Gastrocnemius medialis (tissue), 4 donors: ENCODE data around the gene CSE1L. TPM values are rescaled to one million over a fixed set of nuclear protein-coding genes. Genes with fewer than 3 reads are reported as not detected.
A peak's percentile ranks its signal among the peaks of the same experiment; 100 is the strongest.

ENCODE experiments used
- ATAC-seq, 2 donors: fragments of 150-250 bp; one replicate each; pipeline ENCODE4 v1.9.1; 2016
- DNase-seq, 2 donors: peaks; one replicate each; pipeline ENCODE4 v3.0.0-alpha.2; 2019
- H3K27ac ChIP-seq, 4 donors: fragments of 200-600 bp; sonication (generic); 1 replicate in 1 of 4; 2 replicates in 3 of 4; pipeline ENCODE4 v1.5.1; 2016 to 2018; ENCODE audit warnings: mild to moderate bottlenecking in 2 of 4, moderate library complexity in 1 of 4
- H3K27me3 ChIP-seq, 3 donors: fragments of 200-600 bp; sonication (generic) in 2 of 3; 1 replicate in 1 of 3; 2 replicates in 2 of 3; pipeline versions ENCODE4 v1.5.1 to v1.6.0; 2016 to 2019; ENCODE audit warnings: mild to moderate bottlenecking in 1 of 3, moderate library complexity in 1 of 3
- H3K36me3 ChIP-seq, 2 donors: fragments of 200-600 bp; sonication (generic) in 1 of 2; one replicate each; pipeline ENCODE4 v1.5.1; 2017 to 2018
- H3K4me1 ChIP-seq, 2 donors: fragments of 200-600 bp; sonication (generic) in 1 of 2; one replicate each; pipeline ENCODE4 v1.5.1; 2016 to 2017; ENCODE audit warnings: mild to moderate bottlenecking in 2 of 2
- H3K4me3 ChIP-seq, 4 donors: fragments of 200-600 bp; sonication (generic) in 3 of 4; 1 replicate in 1 of 4; 2 replicates in 3 of 4; pipeline ENCODE4 v1.5.1; 2016 to 2019; ENCODE audit warnings: mild to moderate bottlenecking in 2 of 4
- H3K9me3 ChIP-seq, 3 donors: fragments of 200-600 bp; sonication (generic) in 2 of 3; 1 replicate in 1 of 3; 2 replicates in 2 of 3; pipeline ENCODE4 v1.5.1; 2016 to 2019
- CTCF ChIP-seq, 5 experiments: fragments of 450-650 bp in 3 of 5; fragments of 200-600 bp in 2 of 5; sonication (generic) in 2 of 5; IDR thresholded peaks in 4 of 5; conservative IDR thresholded peaks in 1 of 5; 1 replicate in 4 of 5; 2 replicates in 1 of 5; pipeline ENCODE4 v1.5.1; 2016 to 2019; ENCODE audit warnings: antibody characterized with exemption in 5 of 5, mild to moderate bottlenecking in 3 of 5, moderate library complexity in 3 of 5
- POLR2A ChIP-seq, 2 donors: fragments of 450-650 bp; IDR thresholded peaks; one replicate each; pipeline ENCODE4 v1.6.1; 2017; ENCODE audit warnings: antibody characterized with exemption in 2 of 2, mild to moderate bottlenecking in 2 of 2, moderate library complexity in 2 of 2
- in situ Hi-C, 4 donors: fragments of 200-750 bp; cut with MboI; loops; one replicate each; pipeline versions ENCODE4 v1.15.0 to v1.8.0; 2017; ENCODE audit warnings: low sequenced_read_pairs in 4 of 4
- intact Hi-C: fragments of 100-400 bp; cut with DNase I; formaldehyde crosslinking; loops from one replicate; pipeline ENCODE4 v1.15.1; 2023; ENCODE audit warnings: low total_unique reads
- total RNA-seq, 4 donors: library from RNA; depleted of rRNA; stranded (reverse); fragments of >200 nt; gene quantifications; one replicate each; pipeline versions ENCODE4 v1.1.0 to v1.2.3, GENCODE V29; 2016

CSE1L gene, protein sequence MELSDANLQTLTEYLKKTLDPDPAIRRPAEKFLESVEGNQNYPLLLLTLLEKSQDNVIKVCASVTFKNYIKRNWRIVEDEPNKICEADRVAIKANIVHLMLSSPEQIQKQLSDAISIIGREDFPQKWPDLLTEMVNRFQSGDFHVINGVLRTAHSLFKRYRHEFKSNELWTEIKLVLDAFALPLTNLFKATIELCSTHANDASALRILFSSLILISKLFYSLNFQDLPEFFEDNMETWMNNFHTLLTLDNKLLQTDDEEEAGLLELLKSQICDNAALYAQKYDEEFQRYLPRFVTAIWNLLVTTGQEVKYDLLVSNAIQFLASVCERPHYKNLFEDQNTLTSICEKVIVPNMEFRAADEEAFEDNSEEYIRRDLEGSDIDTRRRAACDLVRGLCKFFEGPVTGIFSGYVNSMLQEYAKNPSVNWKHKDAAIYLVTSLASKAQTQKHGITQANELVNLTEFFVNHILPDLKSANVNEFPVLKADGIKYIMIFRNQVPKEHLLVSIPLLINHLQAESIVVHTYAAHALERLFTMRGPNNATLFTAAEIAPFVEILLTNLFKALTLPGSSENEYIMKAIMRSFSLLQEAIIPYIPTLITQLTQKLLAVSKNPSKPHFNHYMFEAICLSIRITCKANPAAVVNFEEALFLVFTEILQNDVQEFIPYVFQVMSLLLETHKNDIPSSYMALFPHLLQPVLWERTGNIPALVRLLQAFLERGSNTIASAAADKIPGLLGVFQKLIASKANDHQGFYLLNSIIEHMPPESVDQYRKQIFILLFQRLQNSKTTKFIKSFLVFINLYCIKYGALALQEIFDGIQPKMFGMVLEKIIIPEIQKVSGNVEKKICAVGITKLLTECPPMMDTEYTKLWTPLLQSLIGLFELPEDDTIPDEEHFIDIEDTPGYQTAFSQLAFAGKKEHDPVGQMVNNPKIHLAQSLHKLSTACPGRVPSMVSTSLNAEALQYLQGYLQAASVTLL
- total RNA-seq, result 10 to 100 TPM; 44.0 to 59.6 (median 58.3) TPM

- DNase-seq (peak; percentile 93 to 94), ATAC-seq (peak; percentile 95)
- Histone ChIP-seq H3K27ac (peak within 1 kb of the TSS; percentile 92 to 97 (median 94)), H3K4me1 (peaks cover 11 to 19% of the 10 kb centered on the region in 2 donors), H3K9me3 (no peaks in the 10 kb centered on the region), H3K27me3 (no peaks in the 10 kb centered on the region), H3K4me3 (peak within 1 kb of the TSS; percentile 73 to 98 (median 84)), H3K36me3 (no peaks in the 10 kb centered on the region)
- TF ChIP-seq POLR2A (IDR thresholded peaks at IDR 0.05), result peak; percentile 85 to 87
- TF ChIP-seq CTCF (IDR thresholded peaks at IDR 0.05 in 4 of 5, conservative IDR thresholded peaks at IDR 0.05 in 1 of 5), result peak in 4 of 5 experiments; percentile 10 to 56 (median 50)
- intact Hi-C loops, result loop anchor here (1.0 to 5.0 kb wide), 3 partner anchors 86 to 175 kb away; partner anchors contain the start of gene STAU1
- in situ Hi-C loops, result no loop called here
Observed at GRCh38 chr20:49046087-49046900, at the start of gene CSE1L. Gene CSE1L, plus strand, starts transcription at chr20:49046312. Its CDS starts 12,152 bp downstream, at chr20:49058464.

GRCh38 chr20:48999890-49000870 lies 45.9 kb upstream of the CSE1L start:
- TF ChIP-seq POLR2A (IDR thresholded peaks at IDR 0.05) (no peak), CTCF (IDR thresholded peaks at IDR 0.05 in 4 of 5, conservative IDR thresholded peaks at IDR 0.05 in 1 of 5) (no peak)
- Histone ChIP-seq H3K4me3 (no peak overlapping the region), H3K4me1 (no peaks in the 10 kb centered on the region), H3K27me3 (no peaks in the 10 kb centered on the region), H3K27ac (no peak overlapping the region), H3K36me3 (peaks cover 15 to 60% of the 10 kb centered on the region in 2 donors), H3K9me3 (no peaks in the 10 kb centered on the region)
- DNase-seq (no peak), ATAC-seq (no peak)
- in situ Hi-C loops (no loop called here), intact Hi-C loops (loop anchor here (10.0 kb wide), 1 partner anchor 555 kb away; no protein-coding TSS in a partner anchor)

- no peak overlapping the region for H3K4me3 ChIP-seq
- H3K36me3 ChIP-seq, result peaks cover 14 to 59% of the 10 kb centered on the region in 2 donors
- H3K27ac ChIP-seq, result no peak overlapping the region
- no peaks in the 10 kb centered on the region for H3K27me3 ChIP-seq
- ATAC-seq (no peak), DNase-seq (no peak)
- intact Hi-C loops, result loop anchor here (10.0 kb wide), 1 partner anchor 553 kb away; no protein-coding TSS in a partner anchor
- no peaks in the 10 kb centered on the region for H3K4me1 ChIP-seq
- TF ChIP-seq POLR2A (IDR thresholded peaks at IDR 0.05) (no peak), CTCF (IDR thresholded peaks at IDR 0.05 in 4 of 5, conservative IDR thresholded peaks at IDR 0.05 in 1 of 5) (no peak)
- in situ Hi-C loops, result no loop called here
- no peaks in the 10 kb centered on the region for H3K9me3 ChIP-seq
Observed at GRCh38 chr20:49001741-49002140, 44.4 kb upstream of the CSE1L start.
